Mucosa of stomach (tissue), 1 donor: Measurements from ENCODE around the gene PODNL1.

Experiments used
- H3K27me3 ChIP-seq: one replicate; pipeline ENCODE4 v1.7.0; 2013; ENCODE audit warnings: mild to moderate bottlenecking, low read length; ENCODE audit not compliant: control insufficient read depth, insufficient read depth
- H3K36me3 ChIP-seq: one replicate; pipeline ENCODE4 v1.7.0; 2013; ENCODE audit warnings: low read length; ENCODE audit not compliant: control insufficient read depth, insufficient read depth
- H3K4me1 ChIP-seq: one replicate; pipeline ENCODE4 v1.7.0; 2013; ENCODE audit warnings: mild to moderate bottlenecking, low read length; ENCODE audit not compliant: control insufficient read depth, insufficient read depth
- H3K4me3 ChIP-seq: one replicate; pipeline ENCODE4 v1.7.0; 2013; ENCODE audit warnings: low read length
- H3K9ac ChIP-seq: one replicate; pipeline ENCODE4 v1.7.0; 2013; ENCODE audit warnings: mild to moderate bottlenecking, low read length, moderate library complexity
- H3K9me3 ChIP-seq: one replicate; pipeline ENCODE4 v1.7.0; 2013; ENCODE audit warnings: mild to moderate bottlenecking, low read length, moderate library complexity; ENCODE audit not compliant: control insufficient read depth
- donor health status: Pancreatic carcinoma.

The PODNL1 gene

DNA sequence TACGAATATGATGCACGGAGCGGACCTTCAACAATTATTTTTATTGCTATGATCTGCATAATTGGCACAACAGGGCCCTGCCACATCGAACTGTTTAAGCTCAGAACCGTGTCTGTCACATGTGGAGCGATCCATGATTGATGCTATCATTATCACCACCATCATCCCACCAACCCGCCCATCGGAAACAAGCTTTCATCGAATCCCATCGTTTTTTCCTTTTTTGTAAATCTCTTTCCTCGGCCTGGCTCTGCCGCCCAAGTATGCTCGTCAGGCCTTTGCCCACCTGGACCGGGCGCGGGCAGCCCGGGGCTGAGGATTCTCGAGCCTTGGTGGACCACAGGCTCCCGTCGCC lies 13.6 kb upstream of the PODNL1 start:
- peaks cover 12% of the 10 kb centered on the region for H3K4me1 ChIP-seq
- no peaks in the 10 kb centered on the region for H3K27me3 ChIP-seq
- no peak overlapping the region for H3K9ac ChIP-seq

DNA sequence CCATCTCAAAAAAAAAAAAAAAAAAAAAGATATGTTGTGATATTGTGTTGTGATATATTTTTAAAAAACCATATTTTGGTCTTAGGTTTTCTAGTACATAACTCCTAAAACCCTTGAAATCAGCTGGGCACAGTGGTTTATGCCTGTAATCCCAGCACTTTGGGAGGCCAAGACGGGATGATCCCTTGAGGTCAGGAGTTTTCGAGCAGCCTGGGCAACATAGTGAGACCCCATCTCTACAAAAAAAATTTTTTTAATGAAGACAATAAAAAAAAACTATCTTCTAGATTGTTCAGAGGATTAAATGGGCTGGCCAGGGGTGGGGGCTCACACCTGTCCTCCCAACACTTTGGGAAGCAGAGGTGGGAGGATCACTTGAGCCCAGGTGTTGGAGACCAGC lies 12.8 kb upstream of the PODNL1 start:
- H3K4me1 ChIP-seq: peaks cover 12% of the 10 kb centered on the region
- H3K9ac ChIP-seq: no peak overlapping the region
- no peaks in the 10 kb centered on the region for H3K27me3 ChIP-seq
- peaks cover 6% of the 10 kb centered on the region for H3K36me3 ChIP-seq
- H3K4me3 ChIP-seq: no peak overlapping the region
- H3K9me3 ChIP-seq: no peaks in the 10 kb centered on the region

More for the DNA sequence above, 13.6 kb upstream of the PODNL1 start:
- Histone ChIP-seq H3K4me3 (no peak overlapping the region), H3K9me3 (no peaks in the 10 kb centered on the region), H3K36me3 (peaks cover 13% of the 10 kb centered on the region)

DNA sequence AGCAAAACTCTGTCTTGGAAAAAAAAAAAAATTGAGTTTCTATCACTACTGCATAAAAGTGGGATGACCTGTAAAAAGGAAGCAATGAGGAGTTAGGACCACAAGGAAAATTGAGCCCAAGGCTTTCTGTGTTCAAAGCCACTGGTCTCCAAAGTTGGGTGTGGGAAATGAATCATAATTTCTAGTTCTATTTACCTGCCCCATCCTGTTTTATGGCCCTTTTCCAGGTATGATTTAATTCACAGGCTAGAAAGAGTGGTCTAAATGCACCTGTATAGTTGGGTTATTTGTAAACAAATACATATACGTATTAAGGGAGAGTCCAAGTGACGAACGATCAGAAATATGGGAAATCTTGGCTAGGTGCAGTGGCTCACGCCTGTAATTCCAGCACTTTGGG lies 8.2 kb upstream of the PODNL1 start:
- Histone ChIP-seq H3K9ac (no peak overlapping the region), H3K4me3 (no peak overlapping the region), H3K36me3 (no peaks in the 10 kb centered on the region), H3K9me3 (no peaks in the 10 kb centered on the region), H3K4me1 (no peaks in the 10 kb centered on the region), H3K27me3 (no peaks in the 10 kb centered on the region)

DNA sequence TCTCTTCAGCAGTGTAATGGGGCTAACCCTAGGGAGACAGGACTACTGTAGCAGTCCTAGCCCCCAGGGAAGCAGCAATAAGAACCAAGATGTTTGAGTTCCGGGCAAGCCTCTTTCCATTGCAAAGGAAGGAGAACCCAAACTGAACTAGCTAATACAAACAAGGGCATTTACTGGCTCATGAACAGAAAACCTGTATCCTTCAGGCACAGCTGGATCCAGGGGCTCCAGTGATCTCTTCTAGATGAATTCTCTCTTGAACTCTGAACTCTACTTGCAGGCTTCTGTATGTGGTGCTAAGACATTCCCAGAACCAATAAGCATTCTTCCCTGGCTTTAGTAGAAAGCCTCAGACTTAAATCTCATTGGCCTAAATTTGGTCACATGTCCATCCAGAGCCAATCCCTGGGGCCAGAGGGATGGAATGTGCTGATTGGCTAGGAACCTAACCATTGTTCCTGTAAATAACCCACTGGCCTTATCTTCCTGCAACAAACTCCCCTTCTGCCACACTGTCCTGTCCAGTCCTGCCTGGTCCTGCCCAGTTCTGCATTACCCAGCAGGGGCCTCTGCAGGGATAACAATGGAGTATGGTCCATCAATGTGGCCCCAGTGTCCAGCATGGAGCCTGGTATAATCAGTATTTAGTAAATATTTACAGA lies 3.9 kb upstream of the PODNL1 start:
- no peak overlapping the region for H3K4me3 ChIP-seq
- H3K36me3 ChIP-seq: no peaks in the 10 kb centered on the region
- H3K9me3 ChIP-seq: no peaks in the 10 kb centered on the region
- H3K27me3 ChIP-seq: peaks cover 9% of the 10 kb centered on the region
- H3K4me1 ChIP-seq: no peaks in the 10 kb centered on the region
- no peak overlapping the region for H3K9ac ChIP-seq

DNA sequence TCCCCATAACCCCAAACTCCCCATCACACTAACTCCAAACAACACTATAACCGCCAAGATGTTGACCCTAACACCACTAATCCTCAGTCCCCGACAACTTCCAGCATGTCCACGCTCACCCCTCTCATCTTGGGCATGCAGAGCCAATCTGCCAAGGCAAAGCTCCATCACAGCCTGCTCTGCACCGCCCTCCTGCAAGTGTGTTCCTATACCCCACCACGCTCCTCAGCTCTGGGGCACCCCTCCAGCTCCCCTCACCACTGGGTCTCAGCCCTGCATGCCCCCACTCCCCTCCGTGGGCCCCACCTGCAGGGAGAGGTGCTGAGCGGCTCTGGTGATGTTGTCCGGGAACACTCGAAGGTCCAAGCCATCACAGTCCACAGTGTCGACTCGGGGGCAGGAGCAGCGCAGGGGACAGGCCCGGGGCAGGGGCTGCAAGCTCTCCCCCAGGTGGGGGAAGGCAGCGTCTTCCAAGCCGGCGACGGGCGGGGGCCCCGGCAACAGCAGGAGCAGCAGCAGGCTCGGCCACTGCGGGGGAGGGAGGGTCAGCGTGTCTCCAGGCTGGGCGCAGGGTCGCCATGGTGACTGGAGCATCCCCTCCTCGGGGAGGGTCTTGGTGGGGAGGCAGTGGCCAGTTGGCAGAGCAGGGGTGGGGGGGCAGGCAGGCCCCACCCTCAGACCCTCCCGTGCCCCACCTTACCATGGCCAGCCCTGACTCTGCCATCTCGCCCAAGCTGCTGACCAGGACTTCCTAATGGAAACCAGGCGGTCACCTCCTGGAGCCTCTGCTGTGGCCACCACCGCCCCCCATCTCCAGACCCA lies 527 bp downstream of the PODNL1 start:
- Histone ChIP-seq H3K9ac (no peak overlapping the region), H3K4me3 (no peak overlapping the region), H3K36me3 (no peaks in the 10 kb centered on the region), H3K9me3 (no peaks in the 10 kb centered on the region), H3K4me1 (no peaks in the 10 kb centered on the region), H3K27me3 (peaks cover 9% of the 10 kb centered on the region)

DNA sequence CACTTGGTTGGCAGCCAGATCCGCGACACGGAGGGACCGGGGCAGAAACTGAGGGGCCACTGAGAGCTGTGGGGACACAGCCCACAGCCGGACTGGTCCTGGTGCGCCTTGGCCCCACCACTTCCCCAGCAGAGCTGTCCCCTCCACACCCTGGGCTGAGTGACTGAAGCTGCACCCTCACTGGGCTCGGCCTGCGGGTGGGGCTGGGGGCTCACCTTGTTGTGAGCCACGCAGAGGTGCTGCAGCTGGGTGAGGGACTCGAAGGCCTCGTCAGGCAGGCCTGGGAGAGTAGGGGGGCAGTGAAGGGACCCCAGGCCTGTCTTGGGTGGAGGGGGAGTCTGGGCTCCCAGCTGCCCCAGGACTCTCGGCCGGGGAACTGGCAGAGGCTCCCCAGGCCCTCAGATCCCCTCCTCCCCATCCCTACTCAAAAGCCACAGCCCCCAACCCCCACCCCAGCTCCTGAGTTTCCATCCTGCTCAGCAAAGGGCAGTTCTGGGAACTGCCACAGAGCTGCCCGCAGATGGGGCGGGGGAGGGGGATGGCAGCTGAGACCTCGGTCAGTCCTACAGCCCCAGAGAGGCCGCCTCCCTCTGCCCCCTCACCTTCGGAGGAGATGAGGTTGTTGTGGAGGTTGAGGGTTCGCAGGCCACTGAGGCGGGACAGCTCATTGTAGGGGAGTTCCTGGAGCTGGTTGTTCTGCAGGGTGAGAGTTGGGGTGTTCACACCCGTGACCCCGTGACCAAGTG lies 2.3 kb downstream of the PODNL1 start:
- Histone ChIP-seq H3K4me3 (no peak overlapping the region), H3K4me1 (no peaks in the 10 kb centered on the region), H3K27me3 (peaks cover 9% of the 10 kb centered on the region), H3K9ac (no peak overlapping the region), H3K36me3 (no peaks in the 10 kb centered on the region), H3K9me3 (no peaks in the 10 kb centered on the region)

DNA sequence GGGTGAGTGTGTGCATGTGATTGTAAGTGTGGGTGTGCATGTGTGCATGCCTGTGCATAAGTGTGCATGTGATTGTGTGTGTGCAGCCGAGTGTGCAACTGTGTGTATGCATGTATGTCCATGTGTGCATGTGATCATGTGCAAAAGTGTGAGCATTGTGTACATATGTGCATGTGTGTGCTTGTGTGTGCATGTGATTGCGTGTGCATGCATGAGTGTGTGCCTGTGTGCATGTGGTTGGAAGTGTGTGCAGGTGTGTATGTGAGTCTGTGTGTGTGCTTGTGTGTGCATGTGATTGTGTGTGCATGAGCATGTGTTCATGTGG lies 3.5 kb downstream of the PODNL1 start:
- Histone ChIP-seq H3K36me3 (no peaks in the 10 kb centered on the region), H3K9ac (no peak overlapping the region), H3K27me3 (peaks cover 9% of the 10 kb centered on the region), H3K9me3 (no peaks in the 10 kb centered on the region), H3K4me3 (no peak overlapping the region), H3K4me1 (no peaks in the 10 kb centered on the region)

DNA sequence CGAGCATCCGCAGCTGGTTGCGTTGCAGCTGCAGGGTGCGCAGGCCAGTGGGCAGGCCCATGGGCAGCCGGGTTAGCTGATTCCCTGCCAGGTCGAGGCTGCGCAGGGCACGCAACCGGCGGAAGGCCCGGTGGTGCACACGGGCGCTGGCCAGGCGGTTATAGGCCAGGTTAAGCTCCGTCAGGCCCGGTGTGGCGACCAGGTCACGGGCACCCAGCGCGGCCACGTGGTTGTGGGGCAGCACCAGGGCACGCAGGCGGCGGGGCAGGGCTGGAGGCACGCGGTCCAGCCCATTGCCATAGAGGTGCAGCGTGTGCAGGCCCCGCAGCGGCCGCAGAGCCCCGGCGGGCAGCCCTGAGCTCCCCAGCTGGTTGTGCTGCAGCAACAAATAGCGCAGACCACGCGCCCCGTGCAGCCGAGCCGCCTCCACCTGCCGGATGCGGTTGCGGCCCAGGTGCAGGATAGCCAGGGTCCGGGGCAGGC lies 5.3 kb downstream of the PODNL1 start:
- H3K9ac ChIP-seq: no peak overlapping the region
- H3K27me3 ChIP-seq: peaks cover 6% of the 10 kb centered on the region
- H3K36me3 ChIP-seq: peaks cover 5% of the 10 kb centered on the region
- H3K9me3 ChIP-seq: no peaks in the 10 kb centered on the region
- H3K4me1 ChIP-seq: no peaks in the 10 kb centered on the region
- H3K4me3 ChIP-seq: no peak overlapping the region

DNA sequence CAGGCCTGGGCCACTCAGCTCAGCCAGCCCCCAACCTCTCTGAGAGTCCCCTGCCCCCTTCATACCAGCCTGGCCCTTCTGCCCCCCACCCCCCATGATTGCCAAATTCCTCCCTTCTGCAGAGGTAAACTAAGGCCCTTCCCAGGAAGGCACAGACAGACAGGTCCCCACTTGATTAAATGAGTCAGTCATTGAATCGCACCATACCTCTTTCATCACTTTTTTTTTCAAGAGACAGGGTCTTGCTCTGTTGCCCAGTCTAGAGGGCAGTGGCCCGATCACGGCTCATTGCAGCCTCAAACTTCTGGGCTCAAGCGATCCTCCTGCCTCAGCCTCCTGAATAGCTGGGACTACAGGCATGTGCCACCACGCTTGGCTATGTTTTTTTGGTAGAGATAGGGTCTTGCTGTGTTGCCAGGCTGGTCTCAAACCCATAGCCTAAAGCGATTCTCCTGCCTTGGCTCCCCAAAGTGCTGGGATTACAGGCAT lies 6.0 kb downstream of the PODNL1 start:
- Histone ChIP-seq H3K27me3 (peaks cover under 1% of the 10 kb centered on the region), H3K36me3 (peaks cover 5% of the 10 kb centered on the region), H3K9me3 (no peaks in the 10 kb centered on the region), H3K4me3 (no peak overlapping the region), H3K4me1 (no peaks in the 10 kb centered on the region), H3K9ac (no peak overlapping the region)

DNA sequence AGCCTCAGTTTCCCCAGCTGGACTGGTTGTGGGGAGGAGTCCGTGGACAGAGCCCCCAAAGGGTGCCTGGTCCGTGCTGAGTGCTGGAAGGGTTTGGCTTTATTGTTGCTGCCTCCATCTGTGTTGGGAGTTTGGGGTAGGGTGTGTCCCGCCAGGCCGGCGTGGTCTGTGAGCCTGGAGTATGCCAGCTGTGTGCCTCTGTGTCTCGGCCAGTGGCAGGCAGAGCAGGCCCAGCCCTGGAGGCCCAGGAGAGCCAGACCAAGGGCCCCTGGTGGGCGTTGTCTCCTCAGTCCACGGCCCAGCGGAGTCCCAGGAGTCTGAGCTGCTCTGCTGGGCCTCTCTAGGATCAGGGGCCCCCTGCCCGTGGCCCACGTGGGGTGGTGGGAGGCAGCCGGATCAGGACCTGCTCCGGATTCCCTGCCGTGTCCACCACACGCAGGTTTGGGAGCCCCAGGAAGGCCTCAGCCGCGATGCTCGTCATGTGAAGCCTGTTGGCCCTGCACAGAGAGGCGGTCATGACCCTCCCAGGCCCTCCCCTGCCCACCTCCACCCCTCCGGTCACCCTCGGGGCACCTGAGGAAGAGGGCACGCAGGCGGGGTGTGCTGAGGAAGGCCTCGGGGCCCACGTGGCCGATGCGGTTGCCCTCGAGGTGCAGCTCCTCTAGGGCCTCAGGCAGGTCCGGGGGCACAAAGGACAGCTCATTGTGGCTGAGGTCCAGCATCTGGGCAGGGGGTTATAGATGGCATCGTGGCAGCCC lies 6.6 kb downstream of the PODNL1 start:
- Histone ChIP-seq H3K4me1 (no peaks in the 10 kb centered on the region), H3K36me3 (peaks cover 5% of the 10 kb centered on the region), H3K27me3 (no peaks in the 10 kb centered on the region), H3K4me3 (no peak overlapping the region), H3K9ac (no peak overlapping the region), H3K9me3 (no peaks in the 10 kb centered on the region)

DNA sequence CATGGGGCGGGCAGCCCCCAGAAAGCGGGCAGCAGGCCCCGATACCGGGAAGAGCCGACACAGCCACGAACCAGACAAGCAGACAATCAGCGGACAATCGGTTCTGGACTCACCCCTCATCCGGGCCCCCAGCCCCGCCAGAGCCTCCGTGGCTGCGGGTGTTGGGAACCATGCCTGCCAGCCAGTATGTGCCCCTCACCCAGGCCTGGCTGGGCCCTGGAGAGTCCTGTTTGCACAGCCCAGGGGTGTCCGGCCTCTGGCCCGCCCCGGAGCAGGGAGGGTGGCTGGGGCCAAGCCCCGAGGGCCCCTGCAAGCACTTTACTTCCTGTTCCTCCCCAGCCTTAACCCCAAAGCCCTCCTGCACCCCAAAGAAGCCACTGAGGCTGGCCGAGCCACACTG lies 7.8 kb downstream of the PODNL1 start:
- Histone ChIP-seq H3K36me3 (peaks cover 5% of the 10 kb centered on the region), H3K9ac (no peak overlapping the region), H3K4me1 (no peaks in the 10 kb centered on the region), H3K4me3 (no peak overlapping the region), H3K27me3 (no peaks in the 10 kb centered on the region), H3K9me3 (no peaks in the 10 kb centered on the region)
